ENCODE results near the gene IFNA7.
"Not testable (repeated sequence)": the region's sequence is repeated elsewhere in the genome, so short reads cannot be mapped to it uniquely, and the experiment has no call there.

IFNA7 gene

GRCh38 chr9:21182810-21183736 is 18.9 kb downstream of the IFNA7 start:
- not testable (repeated sequence) for DNase-seq (ENCODE audit: low read depth, low spot score)

- no peak for DNase-seq (ENCODE audit: low read depth, low spot score)
These were observed 27.3 kb downstream of the IFNA7 start for GRCh38 chr9:21174671-21175070.

- DNase-seq (ENCODE audit: low read depth, low spot score) = no peak
These were observed 29.8 kb downstream of the IFNA7 start for GRCh38 chr9:21172156-21172555.

- no peak for DNase-seq (ENCODE audit: low read depth, low spot score)
These were observed 30.7 kb downstream of the IFNA7 start for GRCh38 chr9:21171351-21171750.

- not testable (repeated sequence) for DNase-seq (ENCODE audit: low read depth, low spot score)
These were observed 35.4 kb downstream of the IFNA7 start, which contains the start of gene IFNA21 for GRCh38 chr9:21166560-21166959. Gene IFNA21 (minus strand): TSS chr9:21166660. CDS start chr9:21166612, 48 bp downstream.

GRCh38 chr9:21165516-21165915 is 36.5 kb downstream of the IFNA7 start:
- no peak for DNase-seq (ENCODE audit: low read depth, low spot score)

GRCh38 chr9:21160178-21160577 is 41.8 kb downstream of the IFNA7 start:
- no peak for DNase-seq (ENCODE audit: low read depth, low spot score)

GRCh38 chr9:21155501-21155900 is 46.5 kb downstream of the IFNA7 start:
- DNase-seq (ENCODE audit: low read depth, low spot score) = no peak

GRCh38 chr9:21154018-21154608 is 47.9 kb downstream of the IFNA7 start:
- no peak for DNase-seq (ENCODE audit: low read depth, low spot score)

- DNase-seq (ENCODE audit: low read depth, low spot score) = no peak
These were observed 48.5 kb downstream of the IFNA7 start for GRCh38 chr9:21153336-21154017.

Measured in activated naive CD8-positive, alpha-beta T cell treated with anti-CD3 and anti-CD28 coated beads, Interleukin-2, amount 50 U/mL, for 16 hours (primary cell).